ENCODE measurements around the gene NOP9. TPM values are rescaled to one million over a fixed set of nuclear protein-coding genes. Genes with fewer than 3 reads are reported as not detected.

Gene NOP9
- total RNA-seq, 1 donor from 2014 or later = 23.2 TPM

DNA sequence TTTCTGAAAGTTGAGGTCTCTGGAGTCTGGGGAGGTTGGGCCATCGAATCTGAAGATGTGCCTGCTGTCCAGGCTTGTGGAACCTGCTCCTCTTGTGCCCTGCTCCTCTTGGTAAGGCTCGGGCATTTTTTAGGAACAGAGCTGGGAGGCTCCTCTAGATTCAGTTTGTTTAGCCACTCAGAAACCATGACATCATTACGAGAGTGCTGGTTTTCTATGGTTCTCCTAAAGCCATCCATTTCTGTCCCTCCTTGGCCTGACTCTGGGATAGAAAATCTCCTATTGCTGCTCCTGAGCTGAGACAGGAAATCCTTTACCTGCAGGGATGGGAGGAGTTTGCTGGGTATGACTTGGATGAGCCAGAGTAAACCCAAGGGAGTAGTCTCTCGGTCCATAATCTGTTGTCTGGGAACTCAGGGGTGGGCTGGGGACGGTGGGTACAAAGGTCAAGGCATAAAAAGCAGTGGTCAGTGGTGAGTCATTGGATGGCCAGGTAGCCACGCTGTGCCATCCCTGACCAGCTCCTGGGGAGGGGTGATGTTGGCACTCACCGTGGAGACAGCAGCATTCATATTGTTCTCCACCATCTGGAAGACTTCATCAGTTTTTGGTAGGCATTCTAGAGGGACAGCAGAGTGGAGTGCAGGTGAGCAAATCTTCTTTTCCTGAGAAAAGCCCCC is 37.6 kb downstream of the NOP9 start:
- Histone ChIP-seq H3K27me3 (ENCODE audit: control insufficient read depth, insufficient read depth, low read length) (no peaks in the 10 kb centered on the region), H3K4me3 (ENCODE audit: low read depth, low read length) (no peak overlapping the region), H3K36me3 (ENCODE audit: control insufficient read depth, insufficient read depth, low read length) (peaks cover 2% of the 10 kb centered on the region)
- TF ChIP-seq, protein P1, sequence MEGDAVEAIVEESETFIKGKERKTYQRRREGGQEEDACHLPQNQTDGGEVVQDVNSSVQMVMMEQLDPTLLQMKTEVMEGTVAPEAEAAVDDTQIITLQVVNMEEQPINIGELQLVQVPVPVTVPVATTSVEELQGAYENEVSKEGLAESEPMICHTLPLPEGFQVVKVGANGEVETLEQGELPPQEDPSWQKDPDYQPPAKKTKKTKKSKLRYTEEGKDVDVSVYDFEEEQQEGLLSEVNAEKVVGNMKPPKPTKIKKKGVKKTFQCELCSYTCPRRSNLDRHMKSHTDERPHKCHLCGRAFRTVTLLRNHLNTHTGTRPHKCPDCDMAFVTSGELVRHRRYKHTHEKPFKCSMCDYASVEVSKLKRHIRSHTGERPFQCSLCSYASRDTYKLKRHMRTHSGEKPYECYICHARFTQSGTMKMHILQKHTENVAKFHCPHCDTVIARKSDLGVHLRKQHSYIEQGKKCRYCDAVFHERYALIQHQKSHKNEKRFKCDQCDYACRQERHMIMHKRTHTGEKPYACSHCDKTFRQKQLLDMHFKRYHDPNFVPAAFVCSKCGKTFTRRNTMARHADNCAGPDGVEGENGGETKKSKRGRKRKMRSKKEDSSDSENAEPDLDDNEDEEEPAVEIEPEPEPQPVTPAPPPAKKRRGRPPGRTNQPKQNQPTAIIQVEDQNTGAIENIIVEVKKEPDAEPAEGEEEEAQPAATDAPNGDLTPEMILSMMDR (IDR thresholded peaks at IDR 0.05; ENCODE audit: insufficient read depth, low read length, severe bottlenecking) = no peak
- DNase-seq (ENCODE audit: low read depth) (no peak), FAIRE-seq (peak; percentile 60)

DNA sequence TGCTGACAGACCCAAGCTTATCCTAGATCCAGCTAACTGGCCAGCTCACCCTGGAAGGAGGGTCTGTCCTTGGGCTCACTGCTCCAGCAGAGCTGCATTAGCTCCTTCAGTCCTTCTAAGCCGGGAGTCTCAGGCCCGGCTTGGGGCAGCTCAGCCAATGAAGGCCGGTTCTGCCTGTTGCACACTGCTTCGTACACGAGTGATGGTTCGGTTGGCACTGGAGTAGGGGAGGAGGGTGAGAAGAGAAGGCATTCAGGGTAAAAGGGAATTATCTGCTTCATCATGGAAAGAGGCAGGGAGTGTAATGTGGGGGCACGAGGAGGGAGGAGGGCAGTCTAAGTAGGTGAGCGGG is 38.1 kb downstream of the NOP9 start:
- DNase-seq (ENCODE audit: low read depth) = no peak
- TF ChIP-seq, protein P1 (IDR thresholded peaks at IDR 0.05; ENCODE audit: insufficient read depth, low read length, severe bottlenecking) = no peak

DNA sequence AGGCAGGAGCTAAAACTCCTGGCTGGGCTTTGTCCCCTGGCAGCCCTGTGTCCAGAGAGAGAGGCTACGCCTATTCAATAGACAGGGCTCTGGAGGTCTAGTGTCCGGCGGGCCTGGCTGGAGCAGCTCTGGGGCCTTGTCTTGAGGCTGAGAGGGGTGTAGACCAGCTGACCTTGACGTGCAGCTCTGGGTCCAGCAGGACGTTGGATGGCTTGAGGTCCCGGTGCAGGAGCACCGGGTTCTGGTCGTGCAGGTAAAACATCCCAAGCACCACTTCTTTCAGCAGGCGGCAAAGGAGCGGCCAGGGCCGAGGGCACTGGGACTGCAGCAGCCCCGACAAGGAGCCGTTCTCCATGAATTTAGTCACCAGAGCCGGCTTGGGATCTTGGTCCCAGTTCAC is 39.2 kb downstream of the NOP9 start:
- Histone ChIP-seq H3K27me3 (ENCODE audit: control insufficient read depth, insufficient read depth, low read length) (no peaks in the 10 kb centered on the region), H3K4me3 (ENCODE audit: low read depth, low read length) (no peak overlapping the region), H3K36me3 (ENCODE audit: control insufficient read depth, insufficient read depth, low read length) (peaks cover 2% of the 10 kb centered on the region)
- TF ChIP-seq, protein P1 (IDR thresholded peaks at IDR 0.05; ENCODE audit: insufficient read depth, low read length, severe bottlenecking) = no peak
- FAIRE-seq (no peak), DNase-seq (ENCODE audit: low read depth) (no peak)

More for the DNA sequence above, 38.1 kb downstream of the NOP9 start:
- no peak overlapping the region for H3K4me3 ChIP-seq (ENCODE audit: low read depth, low read length)
- peaks cover 2% of the 10 kb centered on the region for H3K36me3 ChIP-seq (ENCODE audit: control insufficient read depth, insufficient read depth, low read length)
- no peak for FAIRE-seq
- H3K27me3 ChIP-seq (ENCODE audit: control insufficient read depth, insufficient read depth, low read length) = no peaks in the 10 kb centered on the region

DNA sequence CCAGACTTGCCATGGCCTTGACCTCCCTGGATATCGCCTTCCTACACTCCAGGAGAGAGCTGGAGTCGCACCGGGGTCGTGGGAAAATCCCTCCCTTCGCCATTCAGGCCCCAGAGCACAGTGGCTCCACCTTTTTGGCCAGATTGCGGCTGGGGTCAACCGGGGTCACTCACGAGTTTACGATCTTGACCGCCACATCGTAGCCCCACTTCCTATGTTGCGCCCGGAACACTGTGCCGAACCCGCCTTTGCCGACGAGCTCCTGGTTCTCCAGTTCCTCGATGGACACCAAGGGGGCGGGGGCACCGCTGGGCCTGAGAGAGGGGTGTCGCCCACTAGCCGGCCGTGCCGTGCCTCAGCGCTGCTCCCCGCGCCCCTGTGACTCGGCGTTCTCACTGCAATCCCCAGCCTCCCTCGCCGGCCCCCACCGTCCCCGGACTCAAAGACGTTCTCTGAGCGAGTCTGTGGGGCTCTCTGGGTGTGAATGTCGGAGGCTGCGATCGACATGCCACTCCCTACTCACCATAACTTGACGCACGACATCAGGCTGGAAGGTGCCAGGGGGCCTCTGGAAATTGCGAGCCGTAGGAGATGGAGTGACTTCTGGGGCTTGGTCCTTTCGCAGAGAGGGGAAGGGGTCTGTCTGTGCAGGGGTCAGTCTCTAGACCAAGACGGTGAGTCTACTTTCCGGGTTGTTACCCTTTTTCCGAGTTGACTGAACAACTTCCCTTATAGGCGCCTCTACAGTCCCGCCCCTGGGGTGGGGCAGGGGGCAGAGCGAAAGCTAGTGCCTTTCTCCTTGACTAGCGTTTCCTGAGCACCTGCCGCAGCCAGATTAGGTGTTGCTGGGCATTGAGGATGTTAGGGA is 39.9 kb downstream of the NOP9 start, which contains the start of gene RIPK3:
RIPK3 (minus strand) TSS at position 708 of the 868 bp plus-strand sequence; CDS start at position 543, 165 bp downstream.
- Histone ChIP-seq H3K4me3 (ENCODE audit: low read depth, low read length) (peak within 1 kb of the TSS; percentile 48), H3K27me3 (ENCODE audit: control insufficient read depth, insufficient read depth, low read length) (no peaks in the 10 kb centered on the region), H3K36me3 (ENCODE audit: control insufficient read depth, insufficient read depth, low read length) (peaks cover 2% of the 10 kb centered on the region)
- TF ChIP-seq, protein P1 (IDR thresholded peaks at IDR 0.05; ENCODE audit: insufficient read depth, low read length, severe bottlenecking) = no peak
- peak; percentile 46 for DNase-seq (ENCODE audit: low read depth)
- FAIRE-seq = no peak

DNA sequence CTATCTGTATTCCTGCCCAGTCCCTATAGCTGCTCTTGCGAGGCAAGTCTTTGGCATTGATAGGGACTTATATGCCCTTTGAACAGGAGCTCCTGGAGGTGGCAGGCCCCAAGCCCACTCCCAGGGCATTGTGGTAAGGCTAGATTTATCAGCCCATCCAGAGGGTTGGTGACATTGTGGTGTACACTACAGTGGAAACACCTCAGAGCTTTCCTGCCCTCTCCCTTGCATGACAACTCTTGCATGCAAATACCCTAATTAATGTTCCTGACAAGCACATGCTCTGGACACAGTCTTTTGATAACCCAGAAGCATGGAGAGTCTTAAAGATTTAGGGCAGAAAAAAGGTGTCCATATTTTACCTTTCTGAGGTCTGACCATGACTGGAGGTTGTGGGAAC is 41.0 kb downstream of the NOP9 start:
- TF ChIP-seq, protein P1 (IDR thresholded peaks at IDR 0.05; ENCODE audit: insufficient read depth, low read length, severe bottlenecking) = no peak
- Histone ChIP-seq H3K27me3 (ENCODE audit: control insufficient read depth, insufficient read depth, low read length) (no peaks in the 10 kb centered on the region), H3K36me3 (ENCODE audit: control insufficient read depth, insufficient read depth, low read length) (peaks cover 2% of the 10 kb centered on the region), H3K4me3 (ENCODE audit: low read depth, low read length) (no peak overlapping the region)
- DNase-seq (ENCODE audit: low read depth) (no peak), FAIRE-seq (no peak)
